Mesenchymal stem cell (in vitro differentiated cells and primary cell): ENCODE results near the gene C2orf80.

Source experiments
- DNase-seq: peaks from one replicate; pipeline ENCODE4 v3.0.0-alpha.2; 2013
- H2AFZ ChIP-seq: one replicate; pipeline ENCODE4 v1.6.1; 2013; ENCODE audit warnings: low read depth, mild to moderate bottlenecking, control low read depth, inconsistent platforms, low read length, moderate library complexity
- H2AK5ac ChIP-seq: 2 replicates; pipeline ENCODE4 v1.6.1; 2013; ENCODE audit warnings: low read length, moderate library complexity, mild to moderate bottlenecking, inconsistent platforms; ENCODE audit not compliant: severe bottlenecking
- H2BK120ac ChIP-seq: one replicate; pipeline ENCODE4 v1.6.1; 2013; ENCODE audit warnings: low read depth, mild to moderate bottlenecking, inconsistent platforms, low read length, moderate library complexity
- H2BK12ac ChIP-seq, 2 experiments: one replicate each; pipeline ENCODE4 v1.6.1; 2013; ENCODE audit warnings: inconsistent platforms in 2 of 2, low read length in 2 of 2, mild to moderate bottlenecking in 2 of 2, moderate library complexity in 2 of 2, control low read depth in 1 of 2
- H2BK15ac ChIP-seq: one replicate; pipeline ENCODE4 v1.6.1; 2013; ENCODE audit warnings: mild to moderate bottlenecking, low read depth, inconsistent platforms; ENCODE audit not compliant: poor library complexity, severe bottlenecking
- H2BK5ac ChIP-seq: 2 replicates; pipeline ENCODE4 v1.6.1; 2013; ENCODE audit warnings: low read depth, mild to moderate bottlenecking, low read length, control low read depth, inconsistent platforms; ENCODE audit not compliant: poor library complexity, severe bottlenecking
- H3K14ac ChIP-seq, 2 experiments: one replicate each; pipeline ENCODE4 v1.6.1; 2013; ENCODE audit warnings: inconsistent platforms in 2 of 2, low read length in 2 of 2, control low read depth in 1 of 2, mild to moderate bottlenecking in 1 of 2, moderate library complexity in 1 of 2
- H3K18ac ChIP-seq, 2 experiments: one replicate each; pipeline ENCODE4 v1.6.1; 2013; ENCODE audit warnings: inconsistent platforms in 2 of 2, low read length in 2 of 2, control low read depth in 1 of 2, low read depth in 1 of 2, mild to moderate bottlenecking in 1 of 2
- H3K23ac ChIP-seq, 2 experiments: one replicate each; pipeline ENCODE4 v1.6.1; 2013; ENCODE audit warnings: inconsistent platforms in 2 of 2, low read length in 2 of 2, mild to moderate bottlenecking in 2 of 2, moderate library complexity in 2 of 2, control low read depth in 1 of 2
- H3K27ac ChIP-seq: 2 replicates; pipeline ENCODE4 v1.5.1; 2013; ENCODE audit warnings: mild to moderate bottlenecking, moderate library complexity, low read length, control low read depth, inconsistent platforms; ENCODE audit not compliant: poor library complexity, severe bottlenecking
- H3K27me3 ChIP-seq, 2 experiments: 2 replicates each; pipeline versions ENCODE4 v1.6.1 to v1.7.0; 2013; ENCODE audit warnings: low read length in 2 of 2, mild to moderate bottlenecking in 2 of 2, moderate library complexity in 2 of 2, control low read depth in 1 of 2, inconsistent platforms in 1 of 2; ENCODE audit not compliant: control insufficient read depth in 1 of 2, insufficient read depth in 1 of 2
- H3K36me3 ChIP-seq, 2 experiments: 2 replicates each; pipeline versions ENCODE4 v1.6.1 to v1.7.0; 2013; ENCODE audit warnings: low read length in 2 of 2, control low read depth in 1 of 2, inconsistent platforms in 1 of 2, low read depth in 1 of 2, mild to moderate bottlenecking in 1 of 2; ENCODE audit not compliant: insufficient read depth in 2 of 2, control insufficient read depth in 1 of 2
- H3K4ac ChIP-seq, 2 experiments: one replicate each; pipeline ENCODE4 v1.6.1; 2013; ENCODE audit warnings: inconsistent platforms in 2 of 2, low read length in 2 of 2, mild to moderate bottlenecking in 2 of 2, moderate library complexity in 2 of 2, control low read depth in 1 of 2, low read depth in 1 of 2
- H3K4me1 ChIP-seq: 2 replicates; pipeline ENCODE4 v1.6.1; 2013; ENCODE audit warnings: low read depth, low read length, control low read depth; ENCODE audit not compliant: control insufficient read depth, insufficient read depth
- H3K4me2 ChIP-seq: 2 replicates; pipeline ENCODE4 v1.6.1; 2013; ENCODE audit warnings: low read length, mild to moderate bottlenecking, inconsistent platforms; ENCODE audit not compliant: poor library complexity, severe bottlenecking
- H3K4me3 ChIP-seq, 2 experiments: 2 replicates each; pipeline versions ENCODE4 v1.5.1 to v1.7.0; 2013; ENCODE audit warnings: low read length in 2 of 2, mild to moderate bottlenecking in 2 of 2, control low read depth in 1 of 2, low read depth in 1 of 2; ENCODE audit not compliant: insufficient read depth in 1 of 2
- H3K79me1 ChIP-seq: replicated peaks from 2 replicates; pipeline ENCODE4 v1.6.1; 2013; ENCODE audit warnings: mild to moderate bottlenecking, control low read depth, low read length, inconsistent platforms; ENCODE audit not compliant: poor library complexity, severe bottlenecking
- H3K9ac ChIP-seq: 2 replicates; pipeline ENCODE4 v1.7.0; 2013; ENCODE audit warnings: mild to moderate bottlenecking, low read length, moderate library complexity
- H3K9me3 ChIP-seq: 2 replicates; pipeline ENCODE4 v1.7.0; 2013; ENCODE audit warnings: mild to moderate bottlenecking, low read length; ENCODE audit not compliant: control insufficient read depth
- H4K8ac ChIP-seq: one replicate; pipeline ENCODE4 v1.6.1; 2013; ENCODE audit warnings: inconsistent platforms, mild to moderate bottlenecking, low read length, moderate library complexity
- H4K91ac ChIP-seq: one replicate; pipeline ENCODE4 v1.6.1; 2013; ENCODE audit warnings: mild to moderate bottlenecking, low read length, inconsistent platforms
- WGBS: methylation state at CpG from one replicate; pipeline ENCODE4 v1.1.7; 2013; ENCODE audit warnings: mixed read lengths; 5-methylcytosine and 5-hydroxymethylcytosine counted together

The C2orf80 gene

GRCh38 chr2:208147759-208148158, 42.1 kb downstream of the C2orf80 start:
- H3K79me1 ChIP-seq = no peaks in the 10 kb centered on the region
- no peak overlapping the region for H3K23ac ChIP-seq
- H3K9me3 ChIP-seq = no peaks in the 10 kb centered on the region
- H3K27me3 ChIP-seq = peaks cover 3 to 4% of the 10 kb centered on the region in 2 experiments
- no peak overlapping the region for H2BK15ac ChIP-seq
- H3K9ac ChIP-seq = no peak overlapping the region
- no peak overlapping the region for H2AK5ac ChIP-seq
- no peaks in the 10 kb centered on the region for H3K36me3 ChIP-seq
- no peak overlapping the region for H2BK120ac ChIP-seq
- no peak overlapping the region for H3K27ac ChIP-seq
- 77% methylated on average over 3 of the region's 3 CpGs for WGBS
- no peak overlapping the region for H3K4ac ChIP-seq
- H3K4me3 ChIP-seq = no peak overlapping the region
- no peak overlapping the region for H3K4me2 ChIP-seq
- no peak overlapping the region for H2AFZ ChIP-seq
- H4K91ac ChIP-seq = no peak overlapping the region
- H4K8ac ChIP-seq = no peak overlapping the region
- DNase-seq = no peak
- H3K4me1 ChIP-seq = no peaks in the 10 kb centered on the region
- no peak overlapping the region for H2BK12ac ChIP-seq
- no peak overlapping the region for H3K18ac ChIP-seq
- H2BK5ac ChIP-seq = no peak overlapping the region
- H3K14ac ChIP-seq = no peak overlapping the region

DNA sequence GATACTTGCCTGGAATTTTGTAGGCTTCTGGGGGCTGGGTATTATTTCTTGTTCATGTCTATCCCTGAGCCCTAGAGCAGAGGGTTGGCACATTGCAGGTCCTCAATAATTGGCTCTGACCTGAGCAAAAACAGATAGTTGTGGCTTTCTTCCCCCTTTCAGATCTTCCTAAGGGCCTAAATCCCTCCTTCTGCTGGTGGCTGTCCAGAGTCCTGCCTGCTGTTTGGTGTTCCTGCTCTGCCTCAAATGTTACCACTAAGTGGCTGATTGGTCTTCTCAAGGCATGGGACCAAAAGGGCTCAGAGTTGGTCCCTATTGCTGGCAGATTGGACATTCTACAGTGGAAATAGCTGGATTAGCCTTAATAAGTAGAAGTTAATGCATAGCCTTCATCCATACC, 42.8 kb downstream of the C2orf80 start:
- no peak overlapping the region for H2BK12ac ChIP-seq
- no peaks in the 10 kb centered on the region for H3K36me3 ChIP-seq
- no peak overlapping the region for H2AFZ ChIP-seq
- no peak overlapping the region for H3K4me3 ChIP-seq
- no peaks in the 10 kb centered on the region for H3K4me1 ChIP-seq
- H3K9ac ChIP-seq = no peak overlapping the region
- H3K18ac ChIP-seq = no peak overlapping the region
- no peak overlapping the region for H3K23ac ChIP-seq
- no peak overlapping the region for H2BK5ac ChIP-seq
- H2BK15ac ChIP-seq = no peak overlapping the region
- peaks cover 3 to 4% of the 10 kb centered on the region in 2 experiments for H3K27me3 ChIP-seq
- H3K9me3 ChIP-seq = no peaks in the 10 kb centered on the region
- H4K8ac ChIP-seq = no peak overlapping the region
- H3K4me2 ChIP-seq = no peak overlapping the region
- H3K4ac ChIP-seq = no peak overlapping the region
- no peaks in the 10 kb centered on the region for H3K79me1 ChIP-seq
- H2AK5ac ChIP-seq = no peak overlapping the region
- H4K91ac ChIP-seq = no peak overlapping the region
- H3K27ac ChIP-seq = no peak overlapping the region
- DNase-seq = no peak
- H2BK120ac ChIP-seq = no peak overlapping the region
- H3K14ac ChIP-seq = no peak overlapping the region

DNA sequence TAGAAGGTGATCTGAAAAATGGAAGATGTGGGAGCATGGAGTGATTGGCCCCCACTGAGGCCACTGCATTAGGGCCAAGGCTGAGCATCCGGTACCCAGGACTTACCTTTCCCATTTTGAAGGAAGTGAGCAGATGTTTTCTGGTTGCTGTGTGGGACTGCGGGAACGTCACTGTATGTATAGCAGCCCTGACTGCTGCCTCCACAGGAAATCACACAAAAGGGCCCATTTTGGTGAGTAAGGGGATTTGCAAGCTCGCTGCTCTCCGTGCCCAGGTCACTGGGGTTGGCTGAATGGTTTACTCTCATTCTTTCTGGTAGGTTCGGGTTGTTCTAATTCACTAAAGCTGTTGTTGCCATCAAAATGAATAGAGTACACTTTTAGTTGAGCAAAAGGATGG, 43.8 kb downstream of the C2orf80 start, which contains the start of gene CRYGB:
CRYGB (minus strand) TSS at position 153 of the 400 bp plus-strand sequence; CDS start at position 115, 38 bp downstream.
- H3K14ac ChIP-seq = no peak within 1 kb of the TSS

DNA sequence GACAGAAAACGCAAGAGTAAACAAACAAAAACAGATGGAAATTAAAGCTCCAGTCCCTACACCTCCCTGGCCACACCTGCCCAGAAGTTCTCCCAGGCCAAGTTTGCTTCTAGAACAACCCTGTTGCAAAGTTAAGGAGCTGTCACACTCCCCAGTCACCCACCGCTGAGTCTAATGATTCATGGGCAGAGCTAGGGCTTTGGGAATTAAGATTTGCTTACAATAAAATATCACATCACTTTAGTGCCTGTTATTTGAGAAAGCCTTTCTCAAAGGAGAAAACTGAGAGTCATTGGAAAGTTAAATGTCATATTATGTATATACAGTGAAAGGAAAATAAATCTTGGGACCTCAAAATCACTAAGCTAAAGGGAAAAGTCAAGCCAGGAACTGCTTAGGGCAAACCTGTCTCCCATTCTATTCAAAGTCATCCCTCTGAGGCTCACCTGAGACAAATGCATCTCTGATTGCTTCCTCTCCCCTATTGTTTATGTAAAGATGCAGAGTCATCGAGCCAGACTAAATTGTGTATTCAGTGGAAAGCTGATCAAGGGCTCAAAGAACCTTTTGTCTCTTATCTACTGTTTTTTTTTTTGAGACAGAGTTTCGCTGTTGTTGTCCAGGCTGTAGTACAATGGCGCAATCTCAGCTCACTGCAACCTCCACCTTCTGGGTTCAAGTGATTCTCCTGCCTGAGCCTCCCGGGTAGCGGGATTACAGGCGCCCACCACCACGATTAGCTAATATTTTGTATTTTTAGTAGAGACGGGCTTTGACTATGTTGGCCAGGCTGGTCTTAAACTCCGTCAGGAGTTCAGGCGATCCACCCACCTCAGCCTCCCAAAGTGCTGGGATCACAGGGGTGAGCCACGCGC, 46.7 kb downstream of the C2orf80 start:
- H3K4ac ChIP-seq = no peak overlapping the region
- WGBS = 71% methylated on average over 13 of the region's 14 CpGs
- no peak overlapping the region for H3K18ac ChIP-seq
- no peak overlapping the region for H2BK12ac ChIP-seq
- H3K4me2 ChIP-seq = no peak overlapping the region
- no peaks in the 10 kb centered on the region for H3K36me3 ChIP-seq
- H3K9me3 ChIP-seq = no peaks in the 10 kb centered on the region
- H3K4me1 ChIP-seq = no peaks in the 10 kb centered on the region
- no peak overlapping the region for H4K91ac ChIP-seq
- DNase-seq = no peak
- no peak overlapping the region for H2BK5ac ChIP-seq
- H2BK120ac ChIP-seq = no peak overlapping the region
- no peak overlapping the region for H2BK15ac ChIP-seq
- no peak overlapping the region for H3K27ac ChIP-seq
- H2AK5ac ChIP-seq = no peak overlapping the region
- H3K14ac ChIP-seq = no peak overlapping the region
- H3K9ac ChIP-seq = no peak overlapping the region
- no peaks in the 10 kb centered on the region for H3K79me1 ChIP-seq
- H3K4me3 ChIP-seq = no peak overlapping the region
- no peak overlapping the region for H3K23ac ChIP-seq
- H2AFZ ChIP-seq = no peak overlapping the region
- H3K27me3 ChIP-seq = peaks cover 0 to 4% of the 10 kb centered on the region in 2 experiments
- no peak overlapping the region for H4K8ac ChIP-seq

More for the DNA sequence above, 43.8 kb downstream of the C2orf80 start, which contains the start of gene CRYGB:
- Histone ChIP-seq H2BK5ac (no peak within 1 kb of the TSS), H3K4me3 (no peak within 1 kb of the TSS), H2AFZ (no peak within 1 kb of the TSS), H3K79me1 (no peaks in the 10 kb centered on the region), H2BK15ac (no peak within 1 kb of the TSS), H3K4ac (no peak within 1 kb of the TSS), H3K4me1 (no peaks in the 10 kb centered on the region), H4K8ac (no peak within 1 kb of the TSS), H4K91ac (no peak within 1 kb of the TSS), H2AK5ac (no peak within 1 kb of the TSS), H2BK120ac (no peak within 1 kb of the TSS), H3K9me3 (no peaks in the 10 kb centered on the region), H3K4me2 (no peak within 1 kb of the TSS), H3K23ac (no peak within 1 kb of the TSS), H3K9ac (no peak within 1 kb of the TSS), H3K36me3 (no peaks in the 10 kb centered on the region), H3K18ac (no peak within 1 kb of the TSS), H2BK12ac (no peak within 1 kb of the TSS), H3K27ac (no peak within 1 kb of the TSS), H3K27me3 (peaks cover 3 to 4% of the 10 kb centered on the region in 2 experiments)
- WGBS = 62% methylated on average over 6 of the region's 6 CpGs
- no peak for DNase-seq
